ENCODE measurements around the gene TSHZ1.

The TSHZ1 gene

GRCh38 chr18:75221897-75222296 is 11.3 kb downstream of the TSHZ1 start:
- DNase-seq (ENCODE audit: low spot score): no peak

- no peak for DNase-seq (ENCODE audit: low spot score)
These were observed 11.8 kb downstream of the TSHZ1 start for GRCh38 chr18:75222407-75222806.

- DNase-seq (ENCODE audit: low spot score): no peak
These were observed 13.2 kb downstream of the TSHZ1 start for GRCh38 chr18:75223687-75224347.

- DNase-seq (ENCODE audit: low spot score): no peak
These were observed 15.8 kb downstream of the TSHZ1 start for GRCh38 chr18:75226286-75226955.

- no peak for DNase-seq (ENCODE audit: low spot score)
These were observed 16.3 kb downstream of the TSHZ1 start for GRCh38 chr18:75226956-75227316.

- DNase-seq (ENCODE audit: low spot score): no peak
These were observed 17.1 kb downstream of the TSHZ1 start for GRCh38 chr18:75227535-75228296.

- no peak for DNase-seq (ENCODE audit: low spot score)
These were observed 18.4 kb downstream of the TSHZ1 start for GRCh38 chr18:75228967-75229366.

- no peak for DNase-seq (ENCODE audit: low spot score)
These were observed 18.8 kb downstream of the TSHZ1 start for GRCh38 chr18:75229437-75229836.

- no peak for DNase-seq (ENCODE audit: low spot score)
These were observed 19.8 kb downstream of the TSHZ1 start for GRCh38 chr18:75230163-75231052.

- no peak for DNase-seq (ENCODE audit: low spot score)
These were observed 20.4 kb downstream of the TSHZ1 start for GRCh38 chr18:75231053-75231406.

GRCh38 chr18:75234901-75235300 is 24.3 kb downstream of the TSHZ1 start:
- no peak for DNase-seq (ENCODE audit: low spot score)

- no peak for DNase-seq (ENCODE audit: low spot score)
These were observed 25.3 kb downstream of the TSHZ1 start for GRCh38 chr18:75235896-75236295.

GRCh38 chr18:75238100-75238499 is 27.5 kb downstream of the TSHZ1 start:
- no peak for DNase-seq (ENCODE audit: low spot score)

GRCh38 chr18:75238786-75239185 is 28.2 kb downstream of the TSHZ1 start:
- no peak for DNase-seq (ENCODE audit: low spot score)

GRCh38 chr18:75240433-75240832 is 29.8 kb downstream of the TSHZ1 start:
- DNase-seq (ENCODE audit: low spot score): no peak

- no peak for DNase-seq (ENCODE audit: low spot score)
These were observed 31.1 kb downstream of the TSHZ1 start for GRCh38 chr18:75241705-75242104.

- no peak for DNase-seq (ENCODE audit: low spot score)
These were observed 34.0 kb downstream of the TSHZ1 start for GRCh38 chr18:75244351-75245313.

GRCh38 chr18:75246721-75247610 is 36.4 kb downstream of the TSHZ1 start:
- no peak for DNase-seq (ENCODE audit: low spot score)

GRCh38 chr18:75247611-75248421 is 37.2 kb downstream of the TSHZ1 start:
- DNase-seq (ENCODE audit: low spot score): no peak
